UCSD-AML1 (cell line): ENCODE results near the gene TSPAN18.
"Not testable (repeated sequence)": the region's sequence is repeated elsewhere in the genome, so short reads cannot be mapped to it uniquely, and the experiment has no call there.

Source experiments
- DNase-seq: peaks from one replicate; lab custom pipeline; 2025; ENCODE audit not compliant: unreplicated experiment; lab: John Stamatoyannopoulos, UW

TSPAN18 gene

GRCh38 chr11:44863231-44863630 is 136.5 kb downstream of the TSPAN18 start:
- DNase-seq: no peak

- DNase-seq: no peak
Observed at GRCh38 chr11:44865866-44866272, 139.1 kb downstream of the TSPAN18 start.

- DNase-seq: no peak
Observed at GRCh38 chr11:44866286-44866685, 139.5 kb downstream of the TSPAN18 start.

- DNase-seq: no peak
Observed at GRCh38 chr11:44868021-44868420, 141.3 kb downstream of the TSPAN18 start.

- DNase-seq: no peak
Observed at GRCh38 chr11:44868455-44869421, 142.0 kb downstream of the TSPAN18 start.

- DNase-seq: no peak
Observed at GRCh38 chr11:44870181-44870580, 143.4 kb downstream of the TSPAN18 start.

GRCh38 chr11:44870615-44871176 is 143.9 kb downstream of the TSPAN18 start:
- DNase-seq: no peak

GRCh38 chr11:44871682-44872081 is 144.9 kb downstream of the TSPAN18 start:
- not testable (repeated sequence) for DNase-seq

- DNase-seq: no peak
Observed at GRCh38 chr11:44872556-44872955, 145.8 kb downstream of the TSPAN18 start.

GRCh38 chr11:44873537-44873936 is 146.8 kb downstream of the TSPAN18 start:
- DNase-seq: no peak

- no peak for DNase-seq
Observed at GRCh38 chr11:44874284-44874683, 147.5 kb downstream of the TSPAN18 start.

- no peak for DNase-seq
Observed at GRCh38 chr11:44875037-44875436, 148.3 kb downstream of the TSPAN18 start.

GRCh38 chr11:44876194-44876723 is 149.5 kb downstream of the TSPAN18 start:
- DNase-seq: no peak

GRCh38 chr11:44876906-44877305 is 150.1 kb downstream of the TSPAN18 start:
- no peak for DNase-seq

GRCh38 chr11:44877571-44878497 is 151.1 kb downstream of the TSPAN18 start:
- DNase-seq: no peak

- DNase-seq: no peak
Observed at GRCh38 chr11:44878711-44879110, 151.9 kb downstream of the TSPAN18 start.

GRCh38 chr11:44879432-44879831 is 152.7 kb downstream of the TSPAN18 start:
- DNase-seq: no peak

- DNase-seq: no peak
Observed at GRCh38 chr11:44880511-44880910, 153.7 kb downstream of the TSPAN18 start.

GRCh38 chr11:44880953-44881352 is 154.2 kb downstream of the TSPAN18 start:
- DNase-seq: no peak

- no peak for DNase-seq
Observed at GRCh38 chr11:44883277-44883676, 156.5 kb downstream of the TSPAN18 start.

- no peak for DNase-seq
Observed at GRCh38 chr11:44884056-44884455, 157.3 kb downstream of the TSPAN18 start.
